Stimulated activated CD4-positive, alpha-beta T cell treated with anti-CD3 and anti-CD28 coated beads, Interleukin-1b, Interleukin-23, amount 100 ng/mL, for 1 hour (primary cell): Measurements from ENCODE around the gene IL4.
A peak's percentile ranks its signal among the peaks of the same experiment; 100 is the strongest.
"Not testable (repeated sequence)": the region's sequence is repeated elsewhere in the genome, so short reads cannot be mapped to it uniquely, and the experiment has no call there.

Experiments used
- DNase-seq, 2 donors: peaks; one replicate each; pipeline ENCODE4 v3.0.0-alpha.2; 2020; ENCODE audit warnings: low read depth in 2 of 2

The IL4 gene

GRCh38 chr5:132673939-132674630 lies at the start of gene IL4:
TSS of gene IL4 (plus strand) at chr5:132673989. CDS start at chr5:132674051, 62 bp downstream.
- no peak for DNase-seq

GRCh38 chr5:132627470-132627869 lies 46.3 kb upstream of the IL4 start:
- no peak for DNase-seq

DNA sequence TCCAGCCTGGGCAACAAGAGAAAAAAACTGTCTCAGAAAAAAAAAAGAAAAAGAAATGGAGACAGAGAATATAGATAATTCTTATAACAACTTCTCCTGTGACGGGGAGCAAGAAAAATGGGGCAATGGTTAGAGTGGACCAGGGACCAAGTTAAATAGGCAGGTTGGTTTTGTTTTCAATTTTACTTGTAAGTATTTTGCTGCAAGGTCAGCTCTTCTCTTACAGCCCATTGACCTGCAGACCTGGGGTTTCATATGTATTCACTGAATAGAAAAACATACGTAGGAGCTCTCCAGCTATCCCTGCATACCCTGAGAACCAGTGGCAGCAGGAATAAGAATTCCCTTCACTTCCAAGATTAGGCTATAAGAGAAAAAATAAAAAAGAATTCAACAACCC lies 45.0 kb upstream of the IL4 start:
- no peak for DNase-seq

- DNase-seq = no peak
These were observed 44.4 kb upstream of the IL4 start for GRCh38 chr5:132629230-132629944.

DNA sequence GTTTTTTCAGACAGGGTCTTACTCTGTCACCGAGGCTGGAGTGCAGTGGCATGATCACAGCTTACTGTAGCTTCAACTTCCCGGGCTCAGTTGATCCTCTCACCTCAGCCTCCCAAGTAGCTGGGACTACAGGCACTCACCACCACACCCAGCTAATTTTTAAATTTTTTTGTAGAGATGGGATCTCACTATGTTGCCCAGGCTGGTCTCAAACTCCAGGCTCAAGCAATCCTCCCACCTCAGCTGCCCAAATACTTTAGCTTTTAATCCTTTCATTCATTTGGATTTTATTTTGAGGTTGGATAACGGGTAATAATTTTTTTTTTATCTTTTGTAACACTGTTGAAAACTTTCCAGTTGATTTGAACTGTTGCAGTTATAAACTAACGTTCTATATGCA lies 40.2 kb upstream of the IL4 start:
- DNase-seq = not testable (repeated sequence)

DNA sequence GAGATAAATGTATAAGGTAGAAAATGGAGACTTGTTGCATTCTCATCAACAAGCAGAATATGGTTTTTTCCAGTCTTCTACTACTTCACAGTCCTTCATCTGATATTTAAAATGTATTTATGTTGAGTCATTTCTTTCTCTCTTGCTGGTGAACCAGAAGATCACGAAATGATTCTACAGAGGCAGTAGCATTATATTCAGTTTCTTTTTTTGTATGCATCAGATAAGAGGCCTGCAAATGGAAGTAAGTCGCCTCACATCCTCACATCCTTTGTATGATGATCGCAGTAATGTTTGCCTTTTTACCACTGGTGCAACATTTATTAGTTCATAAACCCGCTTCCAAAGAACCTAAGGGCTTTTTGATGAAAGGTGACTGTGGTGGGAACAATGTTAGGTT lies 37.9 kb upstream of the IL4 start:
- DNase-seq = no peak

- no peak for DNase-seq
These were observed 36.5 kb upstream of the IL4 start for GRCh38 chr5:132637241-132637640.

- no peak for DNase-seq
These were observed 34.1 kb upstream of the IL4 start for GRCh38 chr5:132639706-132640130.

DNA sequence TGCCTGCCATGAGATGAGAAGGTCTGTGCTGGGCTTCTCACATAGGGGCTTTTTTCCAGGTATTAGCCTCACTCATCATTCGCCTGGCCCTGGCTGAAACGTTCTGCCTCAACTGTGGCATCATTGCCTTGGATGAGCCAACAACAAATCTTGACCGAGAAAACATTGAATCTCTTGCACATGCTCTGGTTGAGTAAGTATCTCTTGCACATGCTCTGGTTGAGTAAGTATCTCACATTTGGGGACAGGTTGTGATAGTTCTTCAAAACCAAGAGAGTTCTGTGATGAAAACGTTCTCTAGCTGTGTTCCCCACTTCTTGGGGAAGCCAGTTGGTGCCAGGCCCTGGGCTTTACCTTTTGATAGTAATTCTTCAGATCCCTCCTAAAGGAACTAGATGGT lies 33.2 kb upstream of the IL4 start:
- DNase-seq = no peak

DNA sequence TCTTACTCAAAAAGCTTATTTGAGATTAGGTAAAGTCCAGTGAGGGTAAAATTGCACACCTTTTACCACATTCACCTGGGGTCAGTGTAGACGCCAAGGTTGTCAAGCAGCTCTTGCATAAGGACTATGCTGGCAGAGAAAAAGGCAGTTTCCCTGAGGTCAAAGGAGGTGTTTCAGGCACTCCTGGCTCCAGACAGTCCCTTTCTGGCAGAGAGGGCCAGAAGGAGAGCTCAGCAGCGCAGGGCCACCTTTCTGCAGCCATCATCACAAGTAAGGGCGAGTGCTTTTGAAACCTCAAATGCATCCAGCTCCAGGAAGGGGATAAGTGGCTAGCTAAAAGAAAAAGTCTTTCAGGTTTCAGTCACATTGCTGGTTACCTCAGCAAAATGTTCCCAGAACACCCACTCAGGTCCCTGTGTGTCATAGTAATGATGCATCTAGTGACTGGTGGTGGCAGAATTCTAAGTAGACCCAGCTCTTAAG lies 32.5 kb upstream of the IL4 start:
- no peak for DNase-seq

- DNase-seq = no peak
These were observed 31.9 kb upstream of the IL4 start for GRCh38 chr5:132641841-132642240.

GRCh38 chr5:132644177-132644576 lies 29.6 kb upstream of the IL4 start:
- DNase-seq = no peak

DNA sequence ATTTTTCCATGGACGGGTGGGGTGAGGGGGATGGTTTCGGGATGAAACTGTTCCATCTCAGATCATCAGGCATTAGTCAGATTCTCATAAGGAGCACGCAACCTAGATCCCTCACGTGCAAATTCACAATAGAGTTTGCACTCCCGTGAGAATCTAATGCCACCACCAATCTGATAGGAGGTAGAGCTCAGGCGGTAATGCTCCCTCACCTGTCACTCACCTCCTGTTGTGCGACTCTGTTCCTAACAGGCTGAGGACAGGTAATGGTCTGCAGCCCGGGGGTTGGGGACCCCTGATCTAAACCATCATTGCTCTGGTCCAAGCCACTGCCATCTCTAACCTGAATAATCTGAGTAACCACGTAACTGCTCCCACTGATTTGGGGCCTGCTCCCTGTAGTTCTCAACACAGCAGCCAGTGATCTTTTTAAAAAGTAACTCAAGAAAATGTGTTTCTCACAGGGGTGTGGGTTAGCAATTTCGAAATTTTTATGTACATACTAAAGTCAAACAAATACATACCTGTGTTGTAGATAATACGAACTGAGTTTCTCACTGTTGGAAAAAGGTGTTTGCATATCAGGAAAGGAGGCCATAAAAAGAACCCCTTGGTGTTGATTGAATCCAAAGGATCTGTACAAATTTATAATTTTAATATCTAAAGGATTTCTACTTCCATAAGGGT lies 27.1 kb upstream of the IL4 start:
- DNase-seq = no peak

DNA sequence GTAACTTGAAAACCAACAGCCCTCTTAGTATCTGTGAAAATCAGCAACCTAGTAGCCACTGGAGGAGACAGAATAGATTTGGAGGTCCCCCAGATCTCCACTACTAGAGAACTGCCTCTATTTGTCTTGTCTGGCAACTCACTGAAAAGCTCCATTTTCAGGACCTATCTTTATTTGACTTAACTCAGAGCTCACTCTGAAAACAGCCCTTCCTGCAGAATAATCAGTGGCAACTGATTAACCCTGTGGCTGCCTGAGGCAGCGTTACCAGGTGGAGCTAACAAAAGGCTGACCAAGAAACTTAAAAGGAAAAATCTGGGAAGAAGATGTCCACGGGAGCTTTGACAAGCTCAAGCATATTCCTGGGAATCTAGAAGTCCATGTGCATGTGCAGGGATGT lies 26.3 kb upstream of the IL4 start:
- no peak for DNase-seq

GRCh38 chr5:132648355-132648754 lies 25.4 kb upstream of the IL4 start:
- no peak for DNase-seq

- DNase-seq = no peak
These were observed 21.8 kb upstream of the IL4 start for GRCh38 chr5:132651838-132652469.

DNA sequence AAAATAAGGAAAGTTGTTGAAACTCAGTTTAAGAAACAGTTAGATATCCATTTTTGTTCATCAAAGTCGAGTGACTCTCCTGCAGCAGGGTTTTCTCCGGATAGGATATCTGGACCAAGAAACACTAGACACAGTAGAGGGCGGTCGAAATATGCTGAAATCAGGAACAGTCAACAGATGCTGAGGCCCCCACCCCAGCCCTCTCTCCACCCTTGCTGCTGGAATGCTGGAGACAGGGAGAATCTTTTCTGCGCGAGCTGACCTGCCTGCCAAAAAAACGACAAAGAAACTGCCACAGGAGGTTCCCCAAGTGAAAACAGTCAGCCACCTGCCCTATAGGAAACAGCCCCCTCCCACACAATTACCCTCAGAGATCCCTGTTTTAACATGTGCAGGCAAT lies 20.1 kb upstream of the IL4 start:
- DNase-seq = no peak

DNA sequence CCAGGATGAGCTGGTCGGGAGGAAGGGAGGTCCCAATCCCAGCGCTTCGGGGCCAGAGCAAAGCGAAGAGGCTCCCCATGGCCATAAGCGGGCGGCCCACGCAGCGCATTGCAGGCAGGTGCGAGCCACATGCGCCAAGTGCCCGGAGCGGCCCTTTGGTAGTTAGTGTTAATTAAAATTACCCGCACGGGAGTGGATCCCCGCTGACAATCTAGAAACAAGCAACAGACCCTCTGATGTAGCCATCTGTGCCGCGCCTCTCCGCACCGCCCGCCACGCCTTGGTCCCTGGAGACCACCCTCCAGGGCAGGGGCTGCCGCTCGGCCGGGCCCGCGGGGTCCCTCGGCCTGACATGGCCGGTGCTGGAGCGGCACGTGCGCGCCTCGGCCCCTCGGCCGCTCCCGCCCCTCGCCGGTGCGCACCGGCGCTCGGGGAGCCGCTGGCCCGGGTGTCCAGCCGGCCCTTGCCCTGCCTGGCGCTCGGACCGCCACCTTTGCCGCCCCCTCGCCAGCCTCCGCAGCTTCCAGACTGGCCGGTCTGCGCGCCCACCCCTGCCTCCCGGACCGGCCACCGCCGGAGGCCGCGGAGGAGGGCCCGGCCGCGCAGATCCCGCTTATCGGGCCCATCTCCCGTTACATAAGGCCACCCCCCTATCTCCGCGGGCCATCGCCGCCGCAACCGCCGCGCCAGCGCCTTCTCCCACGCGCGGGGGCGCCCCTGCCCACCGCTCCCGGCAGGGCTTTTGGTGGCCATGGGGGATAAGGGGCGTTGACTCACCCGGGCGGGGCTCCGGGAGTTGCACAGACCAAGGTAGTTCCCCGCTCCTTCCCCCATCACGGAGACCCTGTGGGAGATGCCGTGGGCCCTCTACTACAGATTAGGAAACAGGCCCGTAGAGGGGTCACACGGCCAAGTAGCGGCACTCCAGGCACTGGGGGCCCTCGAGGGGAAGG lies 17.7 kb upstream of the IL4 start:
- DNase-seq = peak in 1 of 2 donors; percentile 27

DNA sequence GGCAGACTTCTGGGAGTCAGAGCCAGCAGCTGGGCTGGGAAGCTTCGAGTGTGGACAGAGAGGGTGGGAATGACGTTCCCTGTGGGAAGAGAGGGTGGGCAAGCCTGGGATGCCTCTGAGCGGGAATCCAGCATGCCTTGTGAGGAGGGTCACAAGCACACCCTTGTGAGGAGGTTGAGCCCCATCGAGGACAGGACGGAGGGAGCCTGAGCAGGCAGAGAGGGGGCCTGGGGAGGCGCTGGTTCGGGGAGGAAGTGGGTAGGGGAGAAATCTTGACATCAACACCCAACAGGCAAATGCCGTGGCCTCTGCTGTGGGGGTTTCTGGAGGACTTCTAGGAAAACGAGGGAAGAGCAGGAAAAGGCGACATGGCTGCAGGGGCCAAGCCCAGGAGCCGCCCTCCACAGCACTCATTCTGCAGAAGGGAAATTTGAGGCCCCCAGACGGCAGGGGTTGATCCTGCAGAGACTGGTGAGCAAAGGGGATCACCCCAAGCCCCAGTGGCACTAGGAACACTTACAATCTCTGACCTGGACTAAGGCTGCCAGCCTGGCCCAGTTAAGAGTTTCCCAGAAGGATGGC lies 16.9 kb upstream of the IL4 start:
- no peak for DNase-seq

DNA sequence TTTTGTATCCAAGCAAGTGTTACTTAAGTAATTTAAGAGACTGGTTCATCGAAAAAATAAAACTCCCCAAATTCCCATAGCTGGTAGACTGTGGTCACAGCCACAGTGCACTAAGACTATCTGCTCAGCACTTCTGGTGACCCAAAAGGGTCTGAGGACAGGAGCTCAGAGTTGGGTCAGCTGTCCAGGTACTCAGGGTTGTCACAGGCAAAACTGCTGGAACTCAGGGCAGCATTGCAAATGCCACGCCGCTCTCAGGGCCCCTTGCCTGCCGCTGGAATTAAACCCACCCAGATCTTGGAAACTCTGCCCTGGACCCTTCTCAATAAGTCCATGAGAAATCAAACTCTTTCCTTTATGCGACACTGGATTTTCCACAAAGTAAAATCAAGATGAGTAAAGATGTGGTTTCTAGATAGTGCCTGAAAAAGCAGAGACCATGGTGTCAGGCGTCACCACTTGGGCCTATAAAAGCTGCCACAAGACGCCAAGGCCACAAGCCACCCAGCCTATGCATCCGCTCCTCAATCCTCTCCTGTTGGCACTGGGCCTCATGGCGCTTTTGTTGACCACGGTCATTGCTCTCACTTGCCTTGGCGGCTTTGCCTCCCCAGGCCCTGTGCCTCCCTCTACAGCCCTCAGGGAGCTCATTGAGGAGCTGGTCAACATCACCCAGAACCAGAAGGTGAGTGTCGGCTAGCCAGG lies 16.0 kb upstream of the IL4 start, which contains the start of gene IL13:
Gene IL13 (plus strand): TSS at position 498 of the 705 bp plus-strand sequence. CDS start 14 bp downstream, at position 512.
- no peak for DNase-seq
